ENCODE results near the gene ETV3. TPM values are rescaled to one million over a fixed set of nuclear protein-coding genes. Genes with fewer than 3 reads are reported as not detected.
A peak's percentile ranks its signal among the peaks of the same experiment; 100 is the strongest.

Gene ETV3
- total RNA-seq, 1 experiment from 2014 or later, result 21.2 TPM

DNA sequence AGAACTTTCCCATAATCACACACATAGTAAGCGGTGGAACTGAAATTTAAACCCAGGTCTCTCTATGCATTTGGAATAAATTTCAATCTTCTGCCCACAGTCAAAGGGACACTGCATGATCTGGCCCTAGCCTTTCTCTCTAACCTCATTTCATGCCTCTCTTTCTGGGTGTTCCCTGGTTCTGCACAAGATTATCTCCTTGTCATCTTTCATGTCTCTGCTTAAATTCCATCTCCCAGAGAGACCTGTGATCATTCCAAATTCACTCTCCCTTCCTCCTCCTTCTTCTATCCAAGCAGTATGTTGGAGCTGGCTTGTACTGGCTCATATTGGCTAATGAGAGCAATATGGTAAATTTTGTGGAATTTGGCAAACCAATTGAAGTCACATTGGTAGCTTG is 60.8 kb downstream of the ETV3 start (continued):
- TF ChIP-seq, protein P1, sequence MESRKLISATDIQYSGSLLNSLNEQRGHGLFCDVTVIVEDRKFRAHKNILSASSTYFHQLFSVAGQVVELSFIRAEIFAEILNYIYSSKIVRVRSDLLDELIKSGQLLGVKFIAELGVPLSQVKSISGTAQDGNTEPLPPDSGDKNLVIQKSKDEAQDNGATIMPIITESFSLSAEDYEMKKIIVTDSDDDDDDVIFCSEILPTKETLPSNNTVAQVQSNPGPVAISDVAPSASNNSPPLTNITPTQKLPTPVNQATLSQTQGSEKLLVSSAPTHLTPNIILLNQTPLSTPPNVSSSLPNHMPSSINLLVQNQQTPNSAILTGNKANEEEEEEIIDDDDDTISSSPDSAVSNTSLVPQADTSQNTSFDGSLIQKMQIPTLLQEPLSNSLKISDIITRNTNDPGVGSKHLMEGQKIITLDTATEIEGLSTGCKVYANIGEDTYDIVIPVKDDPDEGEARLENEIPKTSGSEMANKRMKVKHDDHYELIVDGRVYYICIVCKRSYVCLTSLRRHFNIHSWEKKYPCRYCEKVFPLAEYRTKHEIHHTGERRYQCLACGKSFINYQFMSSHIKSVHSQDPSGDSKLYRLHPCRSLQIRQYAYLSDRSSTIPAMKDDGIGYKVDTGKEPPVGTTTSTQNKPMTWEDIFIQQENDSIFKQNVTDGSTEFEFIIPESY (IDR thresholded peaks at IDR 0.05; ENCODE audit: extremely low read depth, insufficient replicate concordance, low read length), result no peak
- TF ChIP-seq CBX3 (IDR thresholded peaks at IDR 0.05; ENCODE audit: low read depth), result no peak
- no peak for TF ChIP-seq EZH2phosphoT487 (IDR thresholded peaks at IDR 0.05; ENCODE audit: borderline replicate concordance)
- TF ChIP-seq SP1 (IDR thresholded peaks at IDR 0.05; ENCODE audit: low read depth), result no peak

DNA sequence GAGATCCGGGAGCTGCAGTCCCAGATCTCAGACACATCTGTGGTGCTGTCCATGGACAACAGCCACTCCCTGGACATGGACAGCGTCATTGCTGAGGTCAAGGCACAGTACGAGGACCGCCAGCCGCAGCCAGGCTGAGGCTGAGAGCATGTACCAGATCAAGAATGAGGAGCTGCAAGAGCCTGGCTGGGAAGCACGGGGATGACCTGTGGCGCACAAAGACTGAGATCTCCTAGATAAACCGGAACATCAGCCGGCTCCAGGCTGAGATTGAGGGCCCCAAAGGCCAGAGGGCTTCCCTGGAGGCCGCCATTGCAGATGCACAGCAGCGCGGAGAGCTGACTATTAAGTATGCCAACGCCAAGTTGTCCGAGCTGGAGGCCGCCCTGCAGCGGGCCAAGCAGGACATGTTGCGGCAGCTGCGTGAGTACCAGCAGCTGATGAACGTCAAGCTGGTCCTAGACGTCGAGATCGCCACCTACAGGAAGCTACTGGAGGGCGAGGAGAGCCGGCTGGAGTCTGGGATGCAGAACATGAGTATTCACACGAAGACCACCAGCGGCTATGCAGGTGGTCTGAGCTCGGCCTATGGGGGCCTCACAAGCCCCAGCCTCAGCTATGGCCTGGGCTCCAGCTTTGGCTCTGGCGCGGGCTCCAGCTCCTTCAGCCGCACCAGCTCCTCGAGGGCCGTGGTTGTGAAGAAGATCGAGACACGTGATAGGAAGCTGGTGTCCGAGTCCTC is 64.1 kb downstream of the ETV3 start:
- Histone ChIP-seq H3K4me1 (ENCODE audit: control insufficient read depth in 1 of 2, insufficient read depth in 2 of 2, low read length in 2 of 2) (peaks cover 0 to 9% of the 10 kb centered on the region in 2 experiments; a peak in 1 of 4 replicates), H3K9me3 (ENCODE audit: control insufficient read depth in 1 of 2, insufficient read depth in 1 of 2, low read depth in 1 of 2, low read length in 2 of 2) (no peaks in the 10 kb centered on the region), H3K27ac (ENCODE audit: low read depth, low read length) (no peak overlapping the region), H3K9ac (ENCODE audit: low read length) (no peak overlapping the region), H3K4me2 (ENCODE audit: low read length) (peak overlapping the region; percentile 58), H3K79me2 (ENCODE audit: insufficient read depth, low read length) (no peaks in the 10 kb centered on the region), H3K9me2 (ENCODE audit: insufficient read depth) (no peaks in the 10 kb centered on the region), H3K36me3 (ENCODE audit: control insufficient read depth in 1 of 2, insufficient read depth in 2 of 2, low read length in 2 of 2) (no peaks in the 10 kb centered on the region), H3K4me3 (replicated peaks in 1 of 2; ENCODE audit: low read depth in 1 of 2, low read length in 2 of 2) (peak overlapping the region in 1 of 2 experiments; percentile 7; a peak in 1 of 4 replicates), H2AFZ (ENCODE audit: low read depth, low read length, poor library complexity, severe bottlenecking) (peak overlapping the region; percentile 72), H4K20me1 (ENCODE audit: insufficient read depth) (no peaks in the 10 kb centered on the region), H3K27me3 (ENCODE audit: insufficient read depth, low read length) (no peaks in the 10 kb centered on the region)
- peak; percentile 41 for DNase-seq (ENCODE audit: low read depth, low spot score)
- BruUV-seq (replicated peaks), result no TSS peak
- TF ChIP-seq FOSL1 (IDR thresholded peaks at IDR 0.05; ENCODE audit: low read depth) (no peak), TCF7L2 (IDR thresholded peaks at IDR 0.05; ENCODE audit: borderline replicate concordance, extremely low read depth, insufficient read depth, insufficient read length) (no peak), EZH2phosphoT487 (IDR thresholded peaks at IDR 0.05; ENCODE audit: borderline replicate concordance) (no peak), RAD21 (IDR thresholded peaks at IDR 0.05; ENCODE audit: low read depth) (peak; percentile 63)
- TF ChIP-seq, protein P2, sequence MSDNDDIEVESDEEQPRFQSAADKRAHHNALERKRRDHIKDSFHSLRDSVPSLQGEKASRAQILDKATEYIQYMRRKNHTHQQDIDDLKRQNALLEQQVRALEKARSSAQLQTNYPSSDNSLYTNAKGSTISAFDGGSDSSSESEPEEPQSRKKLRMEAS (IDR thresholded peaks at IDR 0.05), result peak; percentile 58
- TF ChIP-seq, protein P3, sequence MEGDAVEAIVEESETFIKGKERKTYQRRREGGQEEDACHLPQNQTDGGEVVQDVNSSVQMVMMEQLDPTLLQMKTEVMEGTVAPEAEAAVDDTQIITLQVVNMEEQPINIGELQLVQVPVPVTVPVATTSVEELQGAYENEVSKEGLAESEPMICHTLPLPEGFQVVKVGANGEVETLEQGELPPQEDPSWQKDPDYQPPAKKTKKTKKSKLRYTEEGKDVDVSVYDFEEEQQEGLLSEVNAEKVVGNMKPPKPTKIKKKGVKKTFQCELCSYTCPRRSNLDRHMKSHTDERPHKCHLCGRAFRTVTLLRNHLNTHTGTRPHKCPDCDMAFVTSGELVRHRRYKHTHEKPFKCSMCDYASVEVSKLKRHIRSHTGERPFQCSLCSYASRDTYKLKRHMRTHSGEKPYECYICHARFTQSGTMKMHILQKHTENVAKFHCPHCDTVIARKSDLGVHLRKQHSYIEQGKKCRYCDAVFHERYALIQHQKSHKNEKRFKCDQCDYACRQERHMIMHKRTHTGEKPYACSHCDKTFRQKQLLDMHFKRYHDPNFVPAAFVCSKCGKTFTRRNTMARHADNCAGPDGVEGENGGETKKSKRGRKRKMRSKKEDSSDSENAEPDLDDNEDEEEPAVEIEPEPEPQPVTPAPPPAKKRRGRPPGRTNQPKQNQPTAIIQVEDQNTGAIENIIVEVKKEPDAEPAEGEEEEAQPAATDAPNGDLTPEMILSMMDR (IDR thresholded peaks at IDR 0.05 in 2 of 3, conservative IDR thresholded peaks at IDR 0.05 in 1 of 3; ENCODE audit: borderline replicate concordance in 1 of 3, insufficient read depth in 1 of 3, low read depth in 2 of 3, low read length in 2 of 3), result peak; percentile 40 to 69 (median 63); a peak in 5 of 6 replicates
- peak; percentile 92 for ATAC-seq
- ChIA-PET POLR2A (no interaction called here), CTCF (interaction anchor here (0.7 to 2.4 kb wide), 15 partner anchors 10 to 214 kb away, joined by 3 to 12 read pairs (median 5); no protein-coding TSS in a partner anchor), RAD21 (ENCODE audit: low non-redundant PET in 1 of 2, low total read pairs in 2 of 2, uncharacterized antibody in 2 of 2, unreplicated experiment in 2 of 2) (interaction anchor here (0.6 to 1.0 kb wide), 4 partner anchors 16 to 146 kb away, joined by 3 to 5 read pairs (median 3); no protein-coding TSS in a partner anchor)
- intact Hi-C loops (cut with micrococcal nuclease), result no loop called here
